Cardiac muscle cell (in vitro differentiated cells and primary cell): ENCODE results near the gene SMIM38. TPM values are rescaled to one million over a fixed set of nuclear protein-coding genes. Genes with fewer than 3 reads are reported as not detected.

Experiments
- DNase-seq, 2 donors: peaks; one replicate each; pipeline versions ENCODE4 v3.0.0 to v3.0.0-alpha.2; 2010 to 2017; ENCODE audit warnings: low read depth in 1 of 2, low spot score in 1 of 2
- H3K27ac ChIP-seq: fragments of 200-600 bp; sonication (generic); 2 replicates; pipeline ENCODE4 v1.5.1; 2016
- H3K27me3 ChIP-seq: fragments of 200-600 bp; sonication (generic); 2 replicates; pipeline ENCODE4 v1.6.0; 2016; ENCODE audit warnings: control low read depth
- H3K36me3 ChIP-seq: fragments of 200-600 bp; sonication (generic); 2 replicates; pipeline ENCODE4 v1.5.1; 2016; ENCODE audit warnings: control low read depth
- H3K4me1 ChIP-seq: fragments of 200-600 bp; sonication (generic); 2 replicates; pipeline ENCODE4 v1.8.1; 2017; ENCODE audit warnings: low read depth, mild to moderate bottlenecking, mixed run types
- H3K4me3 ChIP-seq: fragments of 200-600 bp; sonication (generic); 2 replicates; pipeline ENCODE4 v1.5.1; 2016; ENCODE audit warnings: mild to moderate bottlenecking
- H3K9me3 ChIP-seq: fragments of 200-600 bp; sonication (generic); 2 replicates; pipeline ENCODE4 v1.5.1; 2017; ENCODE audit warnings: low read depth, mild to moderate bottlenecking, control low read depth
- polyA plus RNA-seq: library from polyadenylated mRNA; unstranded; fragments of >200 nt; fragmentation: Nextera tagmentation; extraction: Ambion mirVana; gene quantifications from 2 replicates; pipeline ENCODE4 v1.2.1, GENCODE V29; 2016
- total RNA-seq: library from RNA; depleted of rRNA; stranded (reverse); fragments of >200 nt; gene quantifications from 2 replicates; pipeline ENCODE4 v1.2.3, GENCODE V29; 2016
- TF ChIP-seq, protein P1 (sequence below): IDR thresholded peaks from 2 replicates; pipeline ENCODE4 v1.5.1; 2012; ENCODE audit warnings: low read depth, mild to moderate bottlenecking, low read length

SMIM38 gene
- total RNA-seq, result 1.1 and 5.5 TPM in 2 replicates
- 0.62 and 2.3 TPM in 2 replicates for polyA plus RNA-seq

GRCh38 chr11:69155302-69156234 lies at the start of gene SMIM38:
SMIM38 (plus strand) TSS chr11:69155935; CDS start chr11:69157847, 1,912 bp downstream.
- TF ChIP-seq, protein P1, sequence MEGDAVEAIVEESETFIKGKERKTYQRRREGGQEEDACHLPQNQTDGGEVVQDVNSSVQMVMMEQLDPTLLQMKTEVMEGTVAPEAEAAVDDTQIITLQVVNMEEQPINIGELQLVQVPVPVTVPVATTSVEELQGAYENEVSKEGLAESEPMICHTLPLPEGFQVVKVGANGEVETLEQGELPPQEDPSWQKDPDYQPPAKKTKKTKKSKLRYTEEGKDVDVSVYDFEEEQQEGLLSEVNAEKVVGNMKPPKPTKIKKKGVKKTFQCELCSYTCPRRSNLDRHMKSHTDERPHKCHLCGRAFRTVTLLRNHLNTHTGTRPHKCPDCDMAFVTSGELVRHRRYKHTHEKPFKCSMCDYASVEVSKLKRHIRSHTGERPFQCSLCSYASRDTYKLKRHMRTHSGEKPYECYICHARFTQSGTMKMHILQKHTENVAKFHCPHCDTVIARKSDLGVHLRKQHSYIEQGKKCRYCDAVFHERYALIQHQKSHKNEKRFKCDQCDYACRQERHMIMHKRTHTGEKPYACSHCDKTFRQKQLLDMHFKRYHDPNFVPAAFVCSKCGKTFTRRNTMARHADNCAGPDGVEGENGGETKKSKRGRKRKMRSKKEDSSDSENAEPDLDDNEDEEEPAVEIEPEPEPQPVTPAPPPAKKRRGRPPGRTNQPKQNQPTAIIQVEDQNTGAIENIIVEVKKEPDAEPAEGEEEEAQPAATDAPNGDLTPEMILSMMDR, result no peak
- peaks cover 14% of the 10 kb centered on the region for H3K4me1 ChIP-seq
- DNase-seq, result no peak
- no peaks in the 10 kb centered on the region for H3K9me3 ChIP-seq
- H3K4me3 ChIP-seq, result no peak within 1 kb of the TSS
- no peaks in the 10 kb centered on the region for H3K36me3 ChIP-seq
- H3K27me3 ChIP-seq, result no peaks in the 10 kb centered on the region
- H3K27ac ChIP-seq, result no peak within 1 kb of the TSS

DNA sequence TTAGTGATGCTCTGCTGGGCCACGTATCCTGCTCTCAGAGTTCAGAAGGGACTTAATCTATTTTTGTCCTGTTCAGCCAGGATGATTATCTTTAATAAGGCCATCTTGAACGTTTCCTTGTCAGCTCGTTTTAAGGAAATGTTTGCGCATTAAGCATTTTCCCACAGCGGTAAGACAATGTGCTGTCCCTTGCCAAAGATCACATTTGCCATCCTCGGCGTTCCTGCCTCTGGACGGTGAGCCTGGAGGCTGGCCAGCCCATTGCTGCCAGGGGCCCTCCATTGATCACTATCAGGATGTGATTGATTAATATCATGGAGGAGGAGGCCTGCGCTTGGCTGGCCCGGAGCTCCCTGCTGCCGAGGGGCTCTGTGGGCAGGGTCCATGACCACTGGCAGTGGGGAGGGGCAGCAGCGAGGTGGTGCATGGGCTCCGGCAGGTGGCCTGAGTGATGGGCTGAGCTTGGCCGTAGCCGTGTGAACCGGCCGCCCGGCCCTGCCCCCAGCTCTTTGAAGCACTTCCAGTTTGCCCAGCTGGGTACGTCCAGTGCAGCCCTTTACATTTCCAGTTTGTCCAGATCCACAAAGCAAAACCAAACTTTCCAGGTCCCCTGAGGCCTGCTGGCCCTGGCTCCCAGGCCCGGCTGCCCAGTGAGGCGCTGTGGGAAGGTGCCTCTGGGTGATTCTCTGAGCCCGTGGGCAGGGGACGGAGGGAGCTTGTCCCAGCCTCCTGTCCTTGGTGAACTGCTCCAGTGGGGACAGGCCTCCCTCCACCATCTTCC lies 49.5 kb upstream of the SMIM38 start:
- Histone ChIP-seq H3K4me3 (no peak overlapping the region), H3K27ac (no peak overlapping the region), H3K9me3 (no peaks in the 10 kb centered on the region), H3K36me3 (no peaks in the 10 kb centered on the region), H3K27me3 (no peaks in the 10 kb centered on the region), H3K4me1 (no peaks in the 10 kb centered on the region)
- TF ChIP-seq, protein P1, result no peak
- DNase-seq, result no peak

DNA sequence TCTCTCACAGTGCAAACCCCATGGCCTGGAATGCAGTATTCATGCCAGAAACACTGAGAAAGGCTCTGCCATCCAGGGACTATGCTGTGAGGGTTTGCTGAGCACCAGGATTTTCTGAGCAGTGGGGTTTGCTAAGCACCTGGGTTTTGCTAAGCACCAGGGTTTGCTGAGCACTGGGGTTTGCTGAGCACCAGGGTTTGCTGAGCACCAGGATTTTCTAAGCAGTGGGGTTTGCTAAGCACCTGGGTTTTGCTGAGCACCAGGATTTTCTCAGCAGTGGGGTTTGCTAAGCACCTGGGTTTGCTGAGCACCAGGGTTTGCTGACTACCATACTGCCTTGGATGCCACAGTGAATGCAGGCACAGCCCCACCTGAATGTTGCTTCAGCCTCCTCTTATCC lies 48.3 kb upstream of the SMIM38 start:
- no peaks in the 10 kb centered on the region for H3K36me3 ChIP-seq
- no peak overlapping the region for H3K4me3 ChIP-seq
- no peaks in the 10 kb centered on the region for H3K4me1 ChIP-seq

DNA sequence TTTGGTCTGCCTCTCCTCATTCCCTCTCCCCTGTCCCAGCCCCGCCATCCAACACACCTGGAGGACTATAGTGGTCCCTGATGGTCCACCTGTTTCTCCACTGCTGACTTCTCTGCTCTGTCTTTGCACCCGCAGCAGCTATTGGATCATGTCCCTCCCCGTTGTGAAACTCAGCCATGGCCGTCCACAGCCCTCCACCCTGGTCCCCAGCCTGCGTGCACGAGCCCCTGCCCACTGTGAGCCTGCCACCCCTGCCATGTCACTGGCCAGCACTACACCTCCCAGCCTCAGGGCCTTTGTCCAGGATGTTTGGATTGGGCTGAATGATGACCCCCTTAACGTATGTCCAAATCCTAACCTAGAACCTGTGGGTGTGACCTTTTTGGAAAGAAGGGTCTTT lies 47.7 kb upstream of the SMIM38 start:
- no peaks in the 10 kb centered on the region for H3K4me1 ChIP-seq
- no peaks in the 10 kb centered on the region for H3K36me3 ChIP-seq
- no peaks in the 10 kb centered on the region for H3K9me3 ChIP-seq
- TF ChIP-seq, protein P1, result no peak
- H3K27me3 ChIP-seq, result no peaks in the 10 kb centered on the region
- no peak overlapping the region for H3K27ac ChIP-seq
- H3K4me3 ChIP-seq, result no peak overlapping the region
- DNase-seq, result no peak

More for the DNA sequence above, 48.3 kb upstream of the SMIM38 start:
- TF ChIP-seq, protein P1, result no peak
- no peak for DNase-seq
- Histone ChIP-seq H3K27me3 (no peaks in the 10 kb centered on the region), H3K27ac (no peak overlapping the region), H3K9me3 (no peaks in the 10 kb centered on the region)

GRCh38 chr11:69108559-69108958 lies 47.2 kb upstream of the SMIM38 start:
- no peaks in the 10 kb centered on the region for H3K4me1 ChIP-seq
- TF ChIP-seq, protein P1, result no peak
- H3K27me3 ChIP-seq, result no peaks in the 10 kb centered on the region

More at GRCh38 chr11:69108559-69108958, 47.2 kb upstream of the SMIM38 start:
- H3K4me3 ChIP-seq, result no peak overlapping the region
- no peaks in the 10 kb centered on the region for H3K9me3 ChIP-seq
- H3K36me3 ChIP-seq, result no peaks in the 10 kb centered on the region
- DNase-seq, result no peak
- no peak overlapping the region for H3K27ac ChIP-seq
